SK-N-SH treated with all-trans-retinoic acid at 6 μM for 48 hours (cell line): ENCODE data around the gene TRRAP.

ENCODE experiments used
- ATAC-seq: fragments of 200-7000 bp; cut with Tn5 transposase; 3 replicates; pipeline ENCODE4 v1.9.1; 2020; ENCODE audit warnings: mild to moderate bottlenecking, moderate library complexity
- ARNTL ChIP-seq: fragments of 450-650 bp; formaldehyde crosslinking; IDR thresholded peaks from 2 replicates; pipeline ENCODE4 v1.5.0; 2020; ENCODE audit warnings: low read depth, mild to moderate bottlenecking, moderate library complexity, borderline replicate concordance
- BACH2 ChIP-seq: fragments of 250-450 bp; sonication (Bioruptor Pico); IDR thresholded peaks from 2 replicates; pipeline ENCODE4 v1.9.0; 2021; ENCODE audit warnings: mild to moderate bottlenecking, borderline replicate concordance
- CSDC2 ChIP-seq: fragments of 250-450 bp; sonication (Bioruptor Pico); IDR thresholded peaks from 2 replicates; pipeline ENCODE4 v1.5.0; 2020; ENCODE audit warnings: mild to moderate bottlenecking, moderate library complexity
- ESRRG ChIP-seq: fragments of 250-450 bp; sonication (Bioruptor Pico); IDR thresholded peaks from 2 replicates; pipeline ENCODE4 v1.6.1; 2021; ENCODE audit warnings: mild to moderate bottlenecking
- ISL1 ChIP-seq: fragments of 250-450 bp; sonication (Bioruptor Pico); IDR thresholded peaks from 2 replicates; pipeline ENCODE4 v2.1.2; 2022; ENCODE audit warnings: mild to moderate bottlenecking, moderate library complexity
- OSR1 ChIP-seq: fragments of 250-450 bp; sonication (Bioruptor Pico); IDR thresholded peaks from 2 replicates; pipeline ENCODE4 v1.8.0; 2022; ENCODE audit warnings: moderate library complexity, mild to moderate bottlenecking, inconsistent platforms
- PPARA ChIP-seq: fragments of 250-450 bp; sonication (Bioruptor Pico); IDR thresholded peaks from 2 replicates; pipeline ENCODE4 v1.5.0; 2020; ENCODE audit warnings: mild to moderate bottlenecking, borderline replicate concordance
- RARB ChIP-seq: fragments of 250-450 bp; sonication (Bioruptor Pico); IDR thresholded peaks from 2 replicates; pipeline ENCODE4 v1.8.0; 2021; ENCODE audit warnings: mild to moderate bottlenecking, moderate library complexity
- SNAI2 ChIP-seq: fragments of 250-450 bp; sonication (Bioruptor Pico); IDR thresholded peaks from 2 replicates; pipeline ENCODE4 v1.5.0; 2020; ENCODE audit warnings: mild to moderate bottlenecking, moderate library complexity
- TCF4 ChIP-seq: fragments of 250-450 bp; sonication (Bioruptor Pico); IDR thresholded peaks from 2 replicates; pipeline ENCODE4 v1.8.0; 2021; ENCODE audit warnings: mild to moderate bottlenecking, moderate library complexity, borderline replicate concordance
- TOX ChIP-seq: fragments of 250-450 bp; sonication (Bioruptor Pico); IDR thresholded peaks from 2 replicates; pipeline ENCODE4 v1.8.0; 2021; ENCODE audit warnings: mild to moderate bottlenecking, moderate library complexity, borderline replicate concordance
- ZFP3 ChIP-seq: fragments of 250-450 bp; sonication (Bioruptor Pico); IDR thresholded peaks from 2 replicates; pipeline ENCODE4 v1.5.0; 2020; ENCODE audit warnings: mild to moderate bottlenecking, moderate library complexity
- ZFP30 ChIP-seq: fragments of 450-650 bp; formaldehyde crosslinking; IDR thresholded peaks from 2 replicates; pipeline ENCODE4 v1.5.0; 2022; ENCODE audit warnings: mild to moderate bottlenecking, moderate library complexity
- ZNF70 ChIP-seq: fragments of 450-650 bp; formaldehyde crosslinking; IDR thresholded peaks from 2 replicates; pipeline ENCODE4 v1.5.0; 2020; ENCODE audit warnings: mild to moderate bottlenecking, moderate library complexity
- ZNF8 ChIP-seq: fragments of 450-650 bp; formaldehyde crosslinking; IDR thresholded peaks from 2 replicates; pipeline ENCODE4 v1.5.0; 2020; ENCODE audit warnings: mild to moderate bottlenecking, moderate library complexity
- TF ChIP-seq, protein P1 (sequence below): fragments of 250-450 bp; sonication (Bioruptor Pico); IDR thresholded peaks from 2 replicates; pipeline ENCODE4 v1.5.0; 2020; ENCODE audit warnings: mild to moderate bottlenecking, moderate library complexity
- TF ChIP-seq, protein P2 (sequence below): fragments of 250-450 bp; sonication (Bioruptor Pico); IDR thresholded peaks from 2 replicates; pipeline ENCODE4 v1.8.0; 2020; ENCODE audit warnings: mild to moderate bottlenecking, moderate library complexity, borderline replicate concordance
- TF ChIP-seq, protein P3 (sequence below): fragments of 250-450 bp; sonication (Bioruptor Pico); IDR thresholded peaks from 2 replicates; pipeline ENCODE4 v1.5.1; 2020; ENCODE audit warnings: low read depth, mild to moderate bottlenecking, moderate library complexity
- TF ChIP-seq, protein P4 (sequence below): fragments of 250-450 bp; sonication (Bioruptor Pico); IDR thresholded peaks from 2 replicates; pipeline ENCODE4 v1.5.1; 2021; ENCODE audit warnings: mild to moderate bottlenecking, moderate library complexity

The TRRAP gene

DNA sequence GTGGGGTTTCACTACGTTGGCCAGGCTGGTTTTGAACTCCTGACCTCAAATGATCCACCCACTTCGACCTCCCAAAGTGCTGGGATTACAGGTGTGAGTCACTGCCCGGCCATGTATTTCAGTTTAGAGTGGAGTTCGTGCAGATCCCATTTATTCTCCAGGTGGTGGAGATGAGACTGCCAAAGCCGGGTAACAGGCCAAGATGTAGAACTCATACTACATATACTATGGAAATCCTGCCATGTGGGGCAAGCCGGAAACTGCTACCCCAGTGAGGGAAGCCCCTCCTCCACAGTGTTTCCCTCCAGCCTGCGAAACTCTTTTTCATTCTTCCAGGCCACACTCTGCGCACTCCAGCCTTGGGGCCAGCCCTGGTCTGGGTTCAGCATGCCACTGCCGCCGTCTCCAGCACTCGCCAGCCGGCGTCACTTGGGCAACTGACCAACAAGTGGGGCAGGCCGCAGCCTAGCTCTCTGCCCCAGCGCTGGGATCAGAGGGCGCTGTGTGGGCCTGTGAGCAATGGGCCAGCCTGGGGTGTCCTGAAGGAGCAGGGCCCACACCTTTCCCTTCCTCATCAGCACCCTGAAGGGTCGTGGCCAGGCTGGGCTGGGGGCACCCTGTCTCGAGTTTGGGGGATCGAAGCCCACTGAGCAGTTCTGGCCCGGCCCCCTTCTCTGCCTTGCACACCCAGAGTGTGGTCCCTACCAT, 122.0 kb downstream of the TRRAP start:
- no peak for ATAC-seq

DNA sequence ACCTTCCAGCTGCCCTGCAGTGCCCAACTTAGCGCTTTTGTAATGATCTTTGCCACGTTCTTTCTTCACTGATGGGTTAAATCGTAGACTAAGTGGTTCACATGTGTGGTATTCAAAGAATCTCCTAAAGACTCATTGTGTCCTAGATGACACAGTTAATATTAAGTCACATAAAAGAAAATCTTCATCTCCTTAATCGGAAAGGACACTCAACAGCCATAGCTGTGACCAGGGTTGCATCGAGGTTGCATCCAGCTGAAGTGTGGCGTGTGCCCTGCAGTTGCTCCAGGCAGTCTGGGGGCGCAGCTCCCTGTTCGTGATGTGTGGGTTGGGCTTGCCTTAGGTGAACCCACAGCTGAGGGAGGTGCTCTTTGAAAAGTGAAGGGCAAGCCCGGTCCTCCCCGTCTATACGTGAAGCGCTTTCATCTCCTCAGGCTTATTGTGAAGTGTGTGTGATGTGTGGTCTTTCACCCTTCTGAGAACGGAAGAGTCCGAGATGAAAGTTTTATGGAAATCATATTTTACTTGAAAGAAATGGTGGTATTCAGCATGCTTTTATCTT, 122.7 kb downstream of the TRRAP start:
- no peak for ATAC-seq
- TF ChIP-seq TOX (CRISPR knock-in tag) (no peak), OSR1 (CRISPR knock-in tag) (no peak)
- TF ChIP-seq, all 23 proteins: peak for 0

More for the DNA sequence above, 122.0 kb downstream of the TRRAP start:
- TF ChIP-seq, protein P1, sequence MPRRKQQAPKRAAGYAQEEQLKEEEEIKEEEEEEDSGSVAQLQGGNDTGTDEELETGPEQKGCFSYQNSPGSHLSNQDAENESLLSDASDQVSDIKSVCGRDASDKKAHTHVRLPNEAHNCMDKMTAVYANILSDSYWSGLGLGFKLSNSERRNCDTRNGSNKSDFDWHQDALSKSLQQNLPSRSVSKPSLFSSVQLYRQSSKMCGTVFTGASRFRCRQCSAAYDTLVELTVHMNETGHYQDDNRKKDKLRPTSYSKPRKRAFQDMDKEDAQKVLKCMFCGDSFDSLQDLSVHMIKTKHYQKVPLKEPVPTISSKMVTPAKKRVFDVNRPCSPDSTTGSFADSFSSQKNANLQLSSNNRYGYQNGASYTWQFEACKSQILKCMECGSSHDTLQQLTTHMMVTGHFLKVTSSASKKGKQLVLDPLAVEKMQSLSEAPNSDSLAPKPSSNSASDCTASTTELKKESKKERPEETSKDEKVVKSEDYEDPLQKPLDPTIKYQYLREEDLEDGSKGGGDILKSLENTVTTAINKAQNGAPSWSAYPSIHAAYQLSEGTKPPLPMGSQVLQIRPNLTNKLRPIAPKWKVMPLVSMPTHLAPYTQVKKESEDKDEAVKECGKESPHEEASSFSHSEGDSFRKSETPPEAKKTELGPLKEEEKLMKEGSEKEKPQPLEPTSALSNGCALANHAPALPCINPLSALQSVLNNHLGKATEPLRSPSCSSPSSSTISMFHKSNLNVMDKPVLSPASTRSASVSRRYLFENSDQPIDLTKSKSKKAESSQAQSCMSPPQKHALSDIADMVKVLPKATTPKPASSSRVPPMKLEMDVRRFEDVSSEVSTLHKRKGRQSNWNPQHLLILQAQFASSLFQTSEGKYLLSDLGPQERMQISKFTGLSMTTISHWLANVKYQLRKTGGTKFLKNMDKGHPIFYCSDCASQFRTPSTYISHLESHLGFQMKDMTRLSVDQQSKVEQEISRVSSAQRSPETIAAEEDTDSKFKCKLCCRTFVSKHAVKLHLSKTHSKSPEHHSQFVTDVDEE (CRISPR knock-in tag), result no peak
- no peak for TF ChIP-seq ESRRG (CRISPR knock-in tag)
- no peak for TF ChIP-seq CSDC2 (CRISPR knock-in tag)
- TF ChIP-seq, protein P2, sequence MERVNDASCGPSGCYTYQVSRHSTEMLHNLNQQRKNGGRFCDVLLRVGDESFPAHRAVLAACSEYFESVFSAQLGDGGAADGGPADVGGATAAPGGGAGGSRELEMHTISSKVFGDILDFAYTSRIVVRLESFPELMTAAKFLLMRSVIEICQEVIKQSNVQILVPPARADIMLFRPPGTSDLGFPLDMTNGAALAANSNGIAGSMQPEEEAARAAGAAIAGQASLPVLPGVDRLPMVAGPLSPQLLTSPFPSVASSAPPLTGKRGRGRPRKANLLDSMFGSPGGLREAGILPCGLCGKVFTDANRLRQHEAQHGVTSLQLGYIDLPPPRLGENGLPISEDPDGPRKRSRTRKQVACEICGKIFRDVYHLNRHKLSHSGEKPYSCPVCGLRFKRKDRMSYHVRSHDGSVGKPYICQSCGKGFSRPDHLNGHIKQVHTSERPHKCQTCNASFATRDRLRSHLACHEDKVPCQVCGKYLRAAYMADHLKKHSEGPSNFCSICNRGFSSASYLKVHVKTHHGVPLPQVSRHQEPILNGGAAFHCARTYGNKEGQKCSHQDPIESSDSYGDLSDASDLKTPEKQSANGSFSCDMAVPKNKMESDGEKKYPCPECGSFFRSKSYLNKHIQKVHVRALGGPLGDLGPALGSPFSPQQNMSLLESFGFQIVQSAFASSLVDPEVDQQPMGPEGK (CRISPR knock-in tag), result no peak
- TF ChIP-seq OSR1 (CRISPR knock-in tag), result no peak
- no peak for TF ChIP-seq PPARA
- no peak for TF ChIP-seq RARB (CRISPR knock-in tag)
- TF ChIP-seq TOX (CRISPR knock-in tag), result no peak
- TF ChIP-seq BACH2 (CRISPR knock-in tag), result no peak
- TF ChIP-seq ISL1 (CRISPR knock-in tag), result no peak
- TF ChIP-seq ZNF8 (CRISPR knock-in tag), result no peak
- TF ChIP-seq ZFP30 (CRISPR knock-in tag), result no peak
- TF ChIP-seq TCF4 (CRISPR knock-in tag), result no peak

DNA sequence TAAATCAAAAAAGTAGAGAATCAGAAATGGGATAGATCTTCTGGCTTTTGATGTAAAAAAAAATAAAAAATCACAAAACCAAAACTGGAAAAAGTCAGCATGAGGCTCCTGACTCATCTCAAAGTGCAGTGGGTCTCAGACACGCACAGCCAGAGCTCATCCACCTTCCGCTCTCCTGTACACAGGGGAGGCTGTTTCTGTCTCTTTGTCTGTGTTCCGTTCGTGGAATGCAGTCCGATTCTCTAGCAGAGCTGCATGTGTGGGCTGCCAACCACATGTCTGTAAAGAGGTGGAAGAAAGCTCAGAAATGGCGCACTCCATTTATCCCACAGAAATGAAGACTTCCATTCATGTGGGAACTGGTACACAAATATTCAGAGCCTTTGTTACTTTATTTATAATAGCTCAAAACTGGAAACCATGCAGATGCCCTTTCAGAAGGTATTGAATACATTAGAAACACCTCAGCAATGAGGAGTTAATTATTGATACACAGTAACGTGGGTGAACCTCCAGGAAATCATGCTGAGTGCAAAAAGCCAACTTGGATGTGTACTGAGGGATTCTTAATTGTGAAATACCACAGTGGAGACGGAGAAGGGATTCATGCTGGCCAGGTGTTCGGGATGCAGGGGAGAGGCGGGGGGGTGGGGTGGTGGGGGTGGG, 123.3 kb downstream of the TRRAP start:
- no peak for ATAC-seq
- TF ChIP-seq CSDC2 (CRISPR knock-in tag) (no peak), TOX (CRISPR knock-in tag) (no peak), SNAI2 (CRISPR knock-in tag) (no peak), TCF4 (CRISPR knock-in tag) (no peak), ESRRG (CRISPR knock-in tag) (no peak), PPARA (no peak), BACH2 (CRISPR knock-in tag) (no peak), RARB (CRISPR knock-in tag) (no peak), ZFP3 (no peak), ZNF8 (CRISPR knock-in tag) (no peak), ISL1 (CRISPR knock-in tag) (no peak), ZNF70 (CRISPR knock-in tag) (no peak), ARNTL (CRISPR knock-in tag) (no peak), OSR1 (CRISPR knock-in tag) (no peak)
- TF ChIP-seq, protein P2 (CRISPR knock-in tag), result no peak
- TF ChIP-seq, protein P3, sequence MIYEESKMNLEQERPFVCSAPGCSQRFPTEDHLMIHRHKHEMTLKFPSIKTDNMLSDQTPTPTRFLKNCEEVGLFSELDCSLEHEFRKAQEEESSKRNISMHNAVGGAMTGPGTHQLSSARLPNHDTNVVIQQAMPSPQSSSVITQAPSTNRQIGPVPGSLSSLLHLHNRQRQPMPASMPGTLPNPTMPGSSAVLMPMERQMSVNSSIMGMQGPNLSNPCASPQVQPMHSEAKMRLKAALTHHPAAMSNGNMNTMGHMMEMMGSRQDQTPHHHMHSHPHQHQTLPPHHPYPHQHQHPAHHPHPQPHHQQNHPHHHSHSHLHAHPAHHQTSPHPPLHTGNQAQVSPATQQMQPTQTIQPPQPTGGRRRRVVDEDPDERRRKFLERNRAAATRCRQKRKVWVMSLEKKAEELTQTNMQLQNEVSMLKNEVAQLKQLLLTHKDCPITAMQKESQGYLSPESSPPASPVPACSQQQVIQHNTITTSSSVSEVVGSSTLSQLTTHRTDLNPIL (CRISPR knock-in tag), result no peak
- TF ChIP-seq, protein P4, sequence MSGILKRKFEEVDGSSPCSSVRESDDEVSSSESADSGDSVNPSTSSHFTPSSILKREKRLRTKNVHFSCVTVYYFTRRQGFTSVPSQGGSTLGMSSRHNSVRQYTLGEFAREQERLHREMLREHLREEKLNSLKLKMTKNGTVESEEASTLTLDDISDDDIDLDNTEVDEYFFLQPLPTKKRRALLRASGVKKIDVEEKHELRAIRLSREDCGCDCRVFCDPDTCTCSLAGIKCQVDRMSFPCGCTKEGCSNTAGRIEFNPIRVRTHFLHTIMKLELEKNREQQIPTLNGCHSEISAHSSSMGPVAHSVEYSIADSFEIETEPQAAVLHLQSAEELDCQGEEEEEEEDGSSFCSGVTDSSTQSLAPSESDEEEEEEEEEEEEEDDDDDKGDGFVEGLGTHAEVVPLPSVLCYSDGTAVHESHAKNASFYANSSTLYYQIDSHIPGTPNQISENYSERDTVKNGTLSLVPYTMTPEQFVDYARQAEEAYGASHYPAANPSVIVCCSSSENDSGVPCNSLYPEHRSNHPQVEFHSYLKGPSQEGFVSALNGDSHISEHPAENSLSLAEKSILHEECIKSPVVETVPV (CRISPR knock-in tag), result no peak
- TF ChIP-seq, protein P1 (CRISPR knock-in tag), result no peak
